HEK293 (cell line): ENCODE measurements around the gene NEAT1.
A peak's percentile ranks its signal among the peaks of the same experiment; 100 is the strongest.

Source experiments
- CTCF ChIA-PET: fragments of 350-600 bp; formaldehyde crosslinking; extraction: SDS; loops from one replicate; lab custom pipeline; 2021; ENCODE audit warnings: antibody characterized with exemption; lab: Yijun Ruan, JAX
- POLR2A ChIA-PET: fragments of 300-600 bp; formaldehyde crosslinking; extraction: SDS; loops from one replicate; lab custom pipeline; 2020; ENCODE audit warnings: antibody characterized with exemption, inconsistent platforms; lab: Yijun Ruan, JAX
- H3K27ac ChIP-seq: fragments of 200-500 bp; sonication (Bioruptor generic); 2 replicates; pipeline ENCODE4 v1.5.1; 2014; ENCODE audit warnings: low read depth, low read length, control low read depth, inconsistent platforms; ENCODE audit errors: extremely low read depth
- H3K36me3 ChIP-seq, 2 experiments: fragments of 200-500 bp in 1 of 2; sonication (Bioruptor generic) in 1 of 2; 1 replicate in 1 of 2; 2 replicates in 1 of 2; pipeline ENCODE4 v1.5.1; 2014 to 2017; ENCODE audit warnings: inconsistent platforms in 2 of 2, low read length in 2 of 2; ENCODE audit not compliant: control insufficient read depth in 2 of 2, insufficient read depth in 1 of 2
- H3K4me1 ChIP-seq: fragments of 200-500 bp; sonication (Bioruptor generic); 2 replicates; pipeline ENCODE4 v1.5.1; 2014; ENCODE audit warnings: mild to moderate bottlenecking, low read length, inconsistent platforms; ENCODE audit not compliant: control insufficient read depth, insufficient read depth
- H3K4me3 ChIP-seq: 2 replicates; pipeline ENCODE4 v1.5.1; 2011; ENCODE audit warnings: low read depth, mild to moderate bottlenecking, control low read depth, low read length, moderate library complexity
- H3K9me3 ChIP-seq: fragments of 200-500 bp; sonication (Bioruptor generic); 2 replicates; pipeline ENCODE4 v1.5.1; 2014; ENCODE audit warnings: low read depth, low read length, inconsistent platforms; ENCODE audit not compliant: control insufficient read depth, insufficient read depth
- GLIS1 ChIP-seq: fragments of 450-650 bp; formaldehyde crosslinking; IDR thresholded peaks from 2 replicates; pipeline ENCODE4 v1.5.1; 2016; ENCODE audit warnings: missing biosample characterization, missing genetic modification characterization
- PATZ1 ChIP-seq: fragments of 450-650 bp; formaldehyde crosslinking; IDR thresholded peaks from 2 replicates; pipeline ENCODE4 v1.5.1; 2016; ENCODE audit warnings: missing biosample characterization, missing genetic modification characterization
- PRDM1 ChIP-seq: fragments of 450-650 bp; formaldehyde crosslinking; IDR thresholded peaks from 2 replicates; pipeline ENCODE4; 2016; ENCODE audit warnings: missing biosample characterization, missing genetic modification characterization
- PRDM4 ChIP-seq: fragments of 450-650 bp; formaldehyde crosslinking; IDR thresholded peaks from 2 replicates; pipeline ENCODE4 v1.5.1; 2017; ENCODE audit warnings: missing biosample characterization, missing genetic modification characterization
- ZBTB17 ChIP-seq: fragments of 450-650 bp; formaldehyde crosslinking; IDR thresholded peaks from 2 replicates; pipeline ENCODE4 v1.5.1; 2016; ENCODE audit warnings: missing biosample characterization, missing genetic modification characterization
- ZBTB44 ChIP-seq: fragments of 450-650 bp; IDR thresholded peaks from 2 replicates; pipeline ENCODE4 v1.5.1; 2018; ENCODE audit warnings: missing biosample characterization, mild to moderate bottlenecking, missing genetic modification characterization
- ZBTB8A ChIP-seq: fragments of 450-650 bp; formaldehyde crosslinking; IDR thresholded peaks from 2 replicates; pipeline ENCODE4 v1.5.1; 2016; ENCODE audit warnings: missing biosample characterization, missing genetic modification characterization
- ZFP37 ChIP-seq: fragments of 450-650 bp; formaldehyde crosslinking; IDR thresholded peaks from 2 replicates; pipeline ENCODE4 v1.5.1; 2016; ENCODE audit warnings: missing biosample characterization, missing genetic modification characterization
- ZNF24 ChIP-seq: fragments of 450-650 bp; formaldehyde crosslinking; IDR thresholded peaks from 2 replicates; pipeline ENCODE4 v1.5.1; 2016; ENCODE audit warnings: missing biosample characterization, missing genetic modification characterization
- ZNF341 ChIP-seq: fragments of 450-650 bp; formaldehyde crosslinking; IDR thresholded peaks from 2 replicates; pipeline ENCODE4; 2016; ENCODE audit warnings: low read depth, missing biosample characterization, missing genetic modification characterization
- ZNF394 ChIP-seq: fragments of 450-650 bp; formaldehyde crosslinking; IDR thresholded peaks from 2 replicates; pipeline ENCODE4 v1.5.1; 2016; ENCODE audit warnings: missing biosample characterization, missing genetic modification characterization, mild to moderate bottlenecking, moderate library complexity, borderline replicate concordance
- ZNF660 ChIP-seq: fragments of 450-650 bp; IDR thresholded peaks from 2 replicates; pipeline ENCODE4 v1.5.1; 2018; ENCODE audit warnings: missing biosample characterization, mild to moderate bottlenecking, missing genetic modification characterization
- ZNF830 ChIP-seq: fragments of 450-650 bp; IDR thresholded peaks from 2 replicates; pipeline ENCODE4 v1.5.0; 2018; ENCODE audit warnings: missing biosample characterization, missing genetic modification characterization, low read depth, mild to moderate bottlenecking, moderate library complexity
- TF ChIP-seq, protein P1 (sequence below): fragments of 450-650 bp; formaldehyde crosslinking; IDR thresholded peaks from 2 replicates; pipeline ENCODE4 v1.5.1; 2016; ENCODE audit warnings: missing biosample characterization, missing genetic modification characterization
- TF ChIP-seq, protein P2 (sequence below): fragments of 450-650 bp; formaldehyde crosslinking; IDR thresholded peaks from 2 replicates; pipeline ENCODE4 v1.5.1; 2017; ENCODE audit warnings: missing biosample characterization, missing genetic modification characterization
- TF ChIP-seq, protein P3 (sequence below): fragments of 450-650 bp; formaldehyde crosslinking; IDR thresholded peaks from 2 replicates; pipeline ENCODE4 v1.5.1; 2017; ENCODE audit warnings: missing biosample characterization, missing genetic modification characterization
- TF ChIP-seq, protein P4 (sequence below): fragments of 450-650 bp; formaldehyde crosslinking; IDR thresholded peaks from 2 replicates; pipeline ENCODE4 v1.5.1; 2017; ENCODE audit warnings: missing biosample characterization, missing genetic modification characterization

The NEAT1 gene

DNA sequence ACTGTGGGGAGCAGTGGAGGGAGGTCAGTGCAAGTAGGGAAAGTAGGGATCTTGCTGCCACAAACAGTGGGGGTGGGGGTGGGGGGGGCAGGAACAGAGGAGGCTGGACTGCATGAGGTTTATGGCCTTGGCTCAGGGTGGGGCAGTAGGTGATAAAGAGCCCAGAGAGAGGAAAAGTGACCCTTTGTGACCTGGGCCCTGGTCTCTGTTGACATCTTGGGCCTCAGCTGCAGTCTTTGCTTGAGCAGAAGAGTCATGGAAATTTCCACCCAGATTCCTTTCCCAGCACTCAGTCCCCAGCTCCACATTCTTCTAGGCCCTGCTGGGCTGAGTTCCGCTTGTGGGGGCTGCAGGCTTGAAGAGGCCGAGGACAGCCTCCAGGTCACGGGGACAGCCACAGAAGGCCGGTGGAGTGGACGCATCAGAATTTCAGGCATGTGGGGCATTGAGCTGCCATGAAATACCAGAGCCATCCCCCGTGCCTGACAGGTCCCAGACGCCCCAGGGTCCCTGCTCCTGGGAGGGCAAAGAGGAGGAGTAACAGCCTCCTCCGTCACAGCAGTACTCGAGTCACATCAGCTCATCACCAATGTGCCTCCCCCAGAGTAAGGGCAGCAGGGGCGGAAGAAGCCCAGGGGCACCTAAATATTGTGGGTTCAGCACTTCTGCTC is 66.6 kb downstream of the NEAT1 start (continued):
- peak; percentile 43 for TF ChIP-seq PRDM1 (tag by site-specific recombination)
- peak; percentile 50; the same call in 1 of the 2 replicates for TF ChIP-seq PATZ1 (tag by site-specific recombination)

DNA sequence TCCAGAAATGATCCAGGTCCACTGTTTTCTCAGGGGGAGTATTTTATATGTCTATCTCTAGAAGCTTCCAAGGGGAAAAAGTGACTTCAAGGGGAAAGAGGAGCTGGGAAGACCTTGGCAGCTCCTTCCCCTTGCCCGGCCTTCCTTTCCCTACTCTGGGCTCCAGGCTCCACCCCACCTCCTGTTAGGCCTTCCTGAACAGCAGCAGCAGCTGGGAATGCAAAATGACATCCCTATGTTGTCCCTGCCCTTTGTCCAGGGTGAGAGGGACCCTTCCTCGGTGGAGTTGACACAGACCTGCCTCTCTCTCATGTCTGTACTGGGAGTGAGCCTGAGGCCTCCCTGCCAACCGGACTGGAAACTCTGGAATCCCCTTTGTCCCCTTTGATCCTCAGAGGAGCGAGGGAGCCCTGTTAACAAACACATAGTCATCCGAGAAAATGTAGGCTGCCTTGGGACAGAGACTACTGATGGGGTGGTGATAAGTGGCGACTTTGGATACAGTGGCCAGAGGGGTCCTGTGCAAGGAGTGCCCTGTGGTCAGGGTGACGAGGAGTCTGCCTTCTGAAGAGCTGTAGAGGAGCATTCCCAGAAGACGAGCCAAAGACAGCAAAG is 67.2 kb downstream of the NEAT1 start:
- H3K27ac ChIP-seq = peak overlapping the region; percentile 72; the same call in 1 of the 2 replicates
- TF ChIP-seq ZBTB17 = 0 out of 2 replicates have a peak, but pooled peaks have one; percentile 26
- TF ChIP-seq, protein P1, sequence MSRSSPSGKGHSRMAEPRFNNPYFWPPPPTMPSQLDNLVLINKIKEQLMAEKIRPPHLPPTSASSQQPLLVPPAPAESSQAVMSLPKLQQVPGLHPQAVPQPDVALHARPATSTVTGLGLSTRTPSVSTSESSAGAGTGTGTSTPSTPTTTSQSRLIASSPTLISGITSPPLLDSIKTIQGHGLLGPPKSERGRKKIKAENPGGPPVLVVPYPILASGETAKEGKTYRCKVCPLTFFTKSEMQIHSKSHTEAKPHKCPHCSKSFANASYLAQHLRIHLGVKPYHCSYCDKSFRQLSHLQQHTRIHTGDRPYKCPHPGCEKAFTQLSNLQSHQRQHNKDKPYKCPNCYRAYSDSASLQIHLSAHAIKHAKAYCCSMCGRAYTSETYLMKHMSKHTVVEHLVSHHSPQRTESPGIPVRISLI = no peak
- H3K9me3 ChIP-seq = no peaks in the 10 kb centered on the region
- ChIA-PET POLR2A (interaction anchor here (0.9 to 28.2 kb wide), 4 partner anchors 12 to 67 kb away, joined by 6 to 1129 read pairs (median 168); partner anchors contain the start of genes MALAT1 and NEAT1), CTCF (interaction anchor here (0.5 to 1.7 kb wide), 4 partner anchors 9 to 328 kb away, joined by 3 to 5 read pairs (median 4); partner anchors contain the start of gene MALAT1)
- H3K36me3 ChIP-seq = no peaks in the 10 kb centered on the region
- no peak overlapping the region for H3K4me3 ChIP-seq
- peaks cover 37% of the 10 kb centered on the region for H3K4me1 ChIP-seq

- H3K9me3 ChIP-seq = no peaks in the 10 kb centered on the region
- ChIA-PET POLR2A (interaction anchor here (0.7 to 28.2 kb wide), 7 partner anchors 11 to 109 kb away, joined by 3 to 1129 read pairs (median 6); partner anchors contain the start of genes MALAT1 and NEAT1), CTCF (interaction anchor here (0.6 to 1.4 kb wide), 5 partner anchors 12 to 161 kb away, joined by 3 to 8 read pairs (median 5); no protein-coding TSS in a partner anchor)
- peaks cover 32% of the 10 kb centered on the region for H3K4me1 ChIP-seq
- no peaks in the 10 kb centered on the region for H3K36me3 ChIP-seq
- no peak overlapping the region for H3K4me3 ChIP-seq
- H3K27ac ChIP-seq = peak overlapping the region; percentile 62
- TF ChIP-seq, protein P2, sequence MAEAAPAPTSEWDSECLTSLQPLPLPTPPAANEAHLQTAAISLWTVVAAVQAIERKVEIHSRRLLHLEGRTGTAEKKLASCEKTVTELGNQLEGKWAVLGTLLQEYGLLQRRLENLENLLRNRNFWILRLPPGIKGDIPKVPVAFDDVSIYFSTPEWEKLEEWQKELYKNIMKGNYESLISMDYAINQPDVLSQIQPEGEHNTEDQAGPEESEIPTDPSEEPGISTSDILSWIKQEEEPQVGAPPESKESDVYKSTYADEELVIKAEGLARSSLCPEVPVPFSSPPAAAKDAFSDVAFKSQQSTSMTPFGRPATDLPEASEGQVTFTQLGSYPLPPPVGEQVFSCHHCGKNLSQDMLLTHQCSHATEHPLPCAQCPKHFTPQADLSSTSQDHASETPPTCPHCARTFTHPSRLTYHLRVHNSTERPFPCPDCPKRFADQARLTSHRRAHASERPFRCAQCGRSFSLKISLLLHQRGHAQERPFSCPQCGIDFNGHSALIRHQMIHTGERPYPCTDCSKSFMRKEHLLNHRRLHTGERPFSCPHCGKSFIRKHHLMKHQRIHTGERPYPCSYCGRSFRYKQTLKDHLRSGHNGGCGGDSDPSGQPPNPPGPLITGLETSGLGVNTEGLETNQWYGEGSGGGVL (tag by site-specific recombination) = no peak
- TF ChIP-seq ZNF341 = no peak
- TF ChIP-seq PRDM4 (tag by site-specific recombination) = no peak
- TF ChIP-seq ZBTB8A (tag by site-specific recombination) = no peak
- no peak for TF ChIP-seq PRDM1 (tag by site-specific recombination)
- TF ChIP-seq ZNF394 = no peak
- no peak for TF ChIP-seq ZBTB44
- no peak for TF ChIP-seq ZNF830 (tag by site-specific recombination)
- no peak for TF ChIP-seq ZNF24 (tag by site-specific recombination)
- TF ChIP-seq, protein P3, sequence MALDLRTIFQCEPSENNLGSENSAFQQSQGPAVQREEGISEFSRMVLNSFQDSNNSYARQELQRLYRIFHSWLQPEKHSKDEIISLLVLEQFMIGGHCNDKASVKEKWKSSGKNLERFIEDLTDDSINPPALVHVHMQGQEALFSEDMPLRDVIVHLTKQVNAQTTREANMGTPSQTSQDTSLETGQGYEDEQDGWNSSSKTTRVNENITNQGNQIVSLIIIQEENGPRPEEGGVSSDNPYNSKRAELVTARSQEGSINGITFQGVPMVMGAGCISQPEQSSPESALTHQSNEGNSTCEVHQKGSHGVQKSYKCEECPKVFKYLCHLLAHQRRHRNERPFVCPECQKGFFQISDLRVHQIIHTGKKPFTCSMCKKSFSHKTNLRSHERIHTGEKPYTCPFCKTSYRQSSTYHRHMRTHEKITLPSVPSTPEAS (tag by site-specific recombination) = no peak
- no peak for TF ChIP-seq GLIS1
- no peak for TF ChIP-seq ZNF660 (tag by site-specific recombination)
- TF ChIP-seq ZFP37 (tag by site-specific recombination) = no peak
- TF ChIP-seq, protein P4, sequence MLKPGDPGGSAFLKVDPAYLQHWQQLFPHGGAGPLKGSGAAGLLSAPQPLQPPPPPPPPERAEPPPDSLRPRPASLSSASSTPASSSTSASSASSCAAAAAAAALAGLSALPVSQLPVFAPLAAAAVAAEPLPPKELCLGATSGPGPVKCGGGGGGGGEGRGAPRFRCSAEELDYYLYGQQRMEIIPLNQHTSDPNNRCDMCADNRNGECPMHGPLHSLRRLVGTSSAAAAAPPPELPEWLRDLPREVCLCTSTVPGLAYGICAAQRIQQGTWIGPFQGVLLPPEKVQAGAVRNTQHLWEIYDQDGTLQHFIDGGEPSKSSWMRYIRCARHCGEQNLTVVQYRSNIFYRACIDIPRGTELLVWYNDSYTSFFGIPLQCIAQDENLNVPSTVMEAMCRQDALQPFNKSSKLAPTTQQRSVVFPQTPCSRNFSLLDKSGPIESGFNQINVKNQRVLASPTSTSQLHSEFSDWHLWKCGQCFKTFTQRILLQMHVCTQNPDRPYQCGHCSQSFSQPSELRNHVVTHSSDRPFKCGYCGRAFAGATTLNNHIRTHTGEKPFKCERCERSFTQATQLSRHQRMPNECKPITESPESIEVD = no peak
Measured at GRCh38 chr11:65491163-65491465, 68.5 kb downstream of the NEAT1 start.
